ENCODE results near the gene PRAMEF25. TPM values are rescaled to one million over a fixed set of nuclear protein-coding genes. Genes with fewer than 3 reads are reported as not detected.
"Not testable (repeated sequence)": the region's sequence is repeated elsewhere in the genome, so short reads cannot be mapped to it uniquely, and the experiment has no call there.

Gene PRAMEF25
- total RNA-seq (not detected), polyA plus RNA-seq (not detected)

GRCh38 chr1:13070474-13070873 lies at the start of gene PRAMEF25:
TSS of gene PRAMEF25 (plus strand) at chr1:13070774. CDS start at chr1:13073694, 2,920 bp downstream.
- H3K9me3 ChIP-seq (ENCODE audit: low read length); H3K4me3 Mint-ChIP-seq; CTCF ChIA-PET; H3K4me1 Mint-ChIP-seq; H3K9me3 Mint-ChIP-seq; DNase-seq; H3K36me3 ChIP-seq (ENCODE audit: insufficient read depth, low read length); H3K27ac Mint-ChIP-seq; H3K36me3 Mint-ChIP-seq; H3K4me3 ChIP-seq (ENCODE audit: low read length); H3K27me3 ChIP-seq (ENCODE audit: insufficient read depth, low read length, poor library complexity, severe bottlenecking); H3K27me3 Mint-ChIP-seq; POLR2A ChIA-PET; H3K27ac ChIP-seq (ENCODE audit: low read depth, low read length); H3K4me1 ChIP-seq (ENCODE audit: insufficient read depth, low read length): not testable (repeated sequence)

GRCh38 chr1:13056475-13056874 lies 14.1 kb upstream of the PRAMEF25 start, which contains the start of gene PRAMEF27:
TSS of gene PRAMEF27 (minus strand) at chr1:13056575. CDS start at chr1:13053659, 2,916 bp downstream.
- DNase-seq; H3K9me3 Mint-ChIP-seq; H3K27ac ChIP-seq (ENCODE audit: low read depth, low read length); CTCF ChIA-PET; H3K27me3 Mint-ChIP-seq; H3K4me3 Mint-ChIP-seq; H3K36me3 ChIP-seq (ENCODE audit: insufficient read depth, low read length); H3K27ac Mint-ChIP-seq; H3K4me1 Mint-ChIP-seq; POLR2A ChIA-PET; H3K36me3 Mint-ChIP-seq; H3K4me3 ChIP-seq (ENCODE audit: low read length); H3K27me3 ChIP-seq (ENCODE audit: insufficient read depth, low read length, poor library complexity, severe bottlenecking); H3K9me3 ChIP-seq (ENCODE audit: low read length); H3K4me1 ChIP-seq (ENCODE audit: insufficient read depth, low read length): not testable (repeated sequence)

- POLR2A ChIA-PET: not testable (repeated sequence)
- peaks cover 4 to 16% of the 10 kb centered on the region in 2 donors for H3K27me3 Mint-ChIP-seq
Observed at GRCh38 chr1:13116754-13117153, 46.2 kb downstream of the PRAMEF25 start, which contains the start of gene HNRNPCL2. TSS of gene HNRNPCL2 (minus strand) at chr1:13116854. CDS start at chr1:13116400, 454 bp downstream.

More at GRCh38 chr1:13116754-13117153, 46.2 kb downstream of the PRAMEF25 start, which contains the start of gene HNRNPCL2:
- H3K27ac Mint-ChIP-seq; H3K9me3 ChIP-seq (ENCODE audit: low read length); H3K36me3 Mint-ChIP-seq; H3K27ac ChIP-seq (ENCODE audit: low read depth, low read length); DNase-seq; H3K4me1 ChIP-seq (ENCODE audit: insufficient read depth, low read length); H3K4me3 ChIP-seq (ENCODE audit: low read length); H3K27me3 ChIP-seq (ENCODE audit: insufficient read depth, low read length, poor library complexity, severe bottlenecking); H3K4me3 Mint-ChIP-seq; CTCF ChIA-PET; H3K9me3 Mint-ChIP-seq; H3K36me3 ChIP-seq (ENCODE audit: insufficient read depth, low read length); H3K4me1 Mint-ChIP-seq: not testable (repeated sequence)

Other genes starting within 250 kb of the PRAMEF25 start
- gene PRAMEF11, start 239.4 kb upstream of the PRAMEF25 start, total RNA-seq: not detected
- gene PRAMEF11, start 239.4 kb upstream of the PRAMEF25 start, polyA plus RNA-seq: not detected
- gene HNRNPCL1, start 222.1 kb upstream of the PRAMEF25 start, total RNA-seq: not detected
- not detected for gene HNRNPCL1, start 222.1 kb upstream of the PRAMEF25 start, polyA plus RNA-seq
- gene PRAMEF2, start 213.7 kb upstream of the PRAMEF25 start, total RNA-seq: not detected
- not detected for gene PRAMEF2, start 213.7 kb upstream of the PRAMEF25 start, polyA plus RNA-seq
- not detected for gene PRAMEF4, start 184.6 kb upstream of the PRAMEF25 start, total RNA-seq
- gene PRAMEF4, start 184.6 kb upstream of the PRAMEF25 start, polyA plus RNA-seq: not detected
- gene PRAMEF10, start 172.5 kb upstream of the PRAMEF25 start, total RNA-seq: not detected
- not detected for gene PRAMEF10, start 172.5 kb upstream of the PRAMEF25 start, polyA plus RNA-seq
- not detected for gene PRAMEF7, start 154.2 kb upstream of the PRAMEF25 start, total RNA-seq
- gene PRAMEF7, start 154.2 kb upstream of the PRAMEF25 start, polyA plus RNA-seq: not detected
- not detected for gene PRAMEF6, start 123.2 kb upstream of the PRAMEF25 start, total RNA-seq
- gene PRAMEF6, start 123.2 kb upstream of the PRAMEF25 start, polyA plus RNA-seq: not detected
- not detected for gene PRAMEF27, start 14.2 kb upstream of the PRAMEF25 start, total RNA-seq
- not detected for gene PRAMEF27, start 14.2 kb upstream of the PRAMEF25 start, polyA plus RNA-seq
- not detected for gene HNRNPCL3, start 10.0 kb upstream of the PRAMEF25 start, total RNA-seq
- gene HNRNPCL3, start 10.0 kb upstream of the PRAMEF25 start, polyA plus RNA-seq: not detected
- gene HNRNPCL2, start 46.1 kb downstream of the PRAMEF25 start, total RNA-seq: not detected
- gene HNRNPCL2, start 46.1 kb downstream of the PRAMEF25 start, polyA plus RNA-seq: not detected
- not detected for gene PRAMEF26, start 85.2 kb downstream of the PRAMEF25 start, total RNA-seq
- gene PRAMEF26, start 85.2 kb downstream of the PRAMEF25 start, polyA plus RNA-seq: not detected
- not detected for gene HNRNPCL4, start 94.9 kb downstream of the PRAMEF25 start, total RNA-seq
- gene HNRNPCL4, start 94.9 kb downstream of the PRAMEF25 start, polyA plus RNA-seq: not detected
- not detected for gene PRAMEF9, start 101.1 kb downstream of the PRAMEF25 start, total RNA-seq
- gene PRAMEF9, start 101.1 kb downstream of the PRAMEF25 start, polyA plus RNA-seq: not detected
- gene PRAMEF13, start 130.6 kb downstream of the PRAMEF25 start, total RNA-seq: not detected
- gene PRAMEF13, start 130.6 kb downstream of the PRAMEF25 start, polyA plus RNA-seq: not detected
- gene PRAMEF18, start 155.4 kb downstream of the PRAMEF25 start, total RNA-seq: not detected
- not detected for gene PRAMEF18, start 155.4 kb downstream of the PRAMEF25 start, polyA plus RNA-seq
- not detected for gene PRAMEF5, start 183.4 kb downstream of the PRAMEF25 start, total RNA-seq
- not detected for gene PRAMEF5, start 183.4 kb downstream of the PRAMEF25 start, polyA plus RNA-seq
- not detected for gene PRAMEF8, start 214.4 kb downstream of the PRAMEF25 start, total RNA-seq
- not detected for gene PRAMEF8, start 214.4 kb downstream of the PRAMEF25 start, polyA plus RNA-seq
- gene PRAMEF33, start 232.8 kb downstream of the PRAMEF25 start, total RNA-seq: not detected
- not detected for gene PRAMEF33, start 232.8 kb downstream of the PRAMEF25 start, polyA plus RNA-seq
- gene PRAMEF15, start 244.8 kb downstream of the PRAMEF25 start, total RNA-seq: not detected
- not detected for gene PRAMEF15, start 244.8 kb downstream of the PRAMEF25 start, polyA plus RNA-seq